SK-N-SH (cell line): ENCODE measurements around the gene COG4. TPM values are rescaled to one million over a fixed set of nuclear protein-coding genes. Genes with fewer than 3 reads are reported as not detected.

Experiments used
- CTCF ChIA-PET: fragments of 300-600, 350-600 bp; formaldehyde crosslinking; extraction: SDS; loops from one replicate; lab custom pipeline; 2021; lab: Yijun Ruan, JAX
- POLR2A ChIA-PET: fragments of 350-600 bp; sonication (Branson Sonifier 250); formaldehyde crosslinking; extraction: SDS; loops from one replicate; lab custom pipeline; 2020; ENCODE audit warnings: antibody characterized with exemption, inconsistent platforms; lab: Yijun Ruan, JAX
- DNase-seq: peaks from one replicate; pipeline ENCODE4 v3.0.0; 2012
- H2AFZ ChIP-seq: fragments of 200-600 bp; sonication (generic); 2 replicates; pipeline ENCODE4 v1.8.1; 2016; ENCODE audit warnings: antibody characterized with exemption, mild to moderate bottlenecking, low read depth
- H3F3A ChIP-seq: fragments of 200-600 bp; sonication (generic); replicated peaks from 2 replicates; pipeline ENCODE3; 2016; ENCODE audit warnings: antibody characterized with exemption, mild to moderate bottlenecking; ENCODE audit not compliant: insufficient read depth
- H3K27ac ChIP-seq, 2 experiments: fragments of 200-500 bp in 1 of 2; fragments of 200-600 bp in 1 of 2; sonication (Bioruptor generic) in 1 of 2; sonication (generic), shearing (Covaris generic) in 1 of 2; 2 replicates each; pipeline versions ENCODE4 v1.5.1 to v1.6.1; 2014 to 2016; ENCODE audit warnings: low read depth in 2 of 2, inconsistent platforms in 1 of 2, low read length in 1 of 2, mild to moderate bottlenecking in 1 of 2, mixed read lengths in 1 of 2
- H3K27me3 ChIP-seq: fragments of 200-600 bp; sonication (generic), shearing (Covaris generic); 2 replicates; pipeline ENCODE4 v1.6.1; 2016; ENCODE audit warnings: mixed run types; ENCODE audit not compliant: insufficient read depth
- H3K36me3 ChIP-seq, 2 experiments: fragments of 200-500 bp in 1 of 2; fragments of 200-600 bp in 1 of 2; sonication (Bioruptor generic) in 1 of 2; sonication (generic) in 1 of 2; replicated peaks in 1 of 2; 2 replicates each; pipeline versions ENCODE3 to v1.5.1; 2014 to 2016; ENCODE audit warnings: low read length in 1 of 2, mild to moderate bottlenecking in 1 of 2; ENCODE audit not compliant: insufficient read depth in 2 of 2, control insufficient read depth in 1 of 2
- H3K4me1 ChIP-seq, 2 experiments: fragments of 200-500 bp in 1 of 2; fragments of 200-600 bp in 1 of 2; sonication (Bioruptor generic) in 1 of 2; sonication (generic), shearing (Covaris generic) in 1 of 2; 2 replicates each; pipeline versions ENCODE4 v1.5.1 to v1.6.1; 2014 to 2016; ENCODE audit warnings: low read depth in 1 of 2, low read length in 1 of 2, mixed run types in 1 of 2; ENCODE audit not compliant: insufficient read depth in 2 of 2, control insufficient read depth in 1 of 2
- H3K4me2 ChIP-seq: fragments of 200-600 bp; sonication (generic), shearing (Covaris generic); 2 replicates; pipeline ENCODE4 v1.6.1; 2017; ENCODE audit warnings: mixed run types
- H3K4me3 ChIP-seq, 2 experiments: fragments of 200-500 bp in 1 of 2; fragments of 200-600 bp in 1 of 2; sonication (Bioruptor generic) in 1 of 2; sonication (generic), shearing (Covaris generic) in 1 of 2; 2 replicates each; pipeline versions ENCODE4 v1.5.1 to v1.8.1; 2014 to 2016; ENCODE audit warnings: low read depth in 2 of 2, inconsistent platforms in 1 of 2, low read length in 1 of 2, mild to moderate bottlenecking in 1 of 2, mixed read lengths in 1 of 2, moderate library complexity in 1 of 2
- H3K79me2 ChIP-seq: fragments of 200-600 bp; sonication (generic); 2 replicates; pipeline ENCODE4 v1.8.1; 2017; ENCODE audit warnings: mild to moderate bottlenecking; ENCODE audit not compliant: insufficient read depth
- H3K9ac ChIP-seq: fragments of 200-600 bp; sonication (generic); 2 replicates; pipeline ENCODE4 v1.6.1; 2017; ENCODE audit warnings: mixed run types
- H3K9me2 ChIP-seq: fragments of 200-600 bp; sonication (generic); 2 replicates; pipeline ENCODE4 v1.6.1; 2017; ENCODE audit warnings: mixed run types
- H3K9me3 ChIP-seq: fragments of 200-600 bp; sonication (generic); 2 replicates; pipeline ENCODE4 v1.6.1; 2017; ENCODE audit warnings: mixed run types, mild to moderate bottlenecking, moderate library complexity
- H4K20me1 ChIP-seq: fragments of 200-600 bp; sonication (generic); 2 replicates; pipeline ENCODE4 v1.6.1; 2017; ENCODE audit warnings: mild to moderate bottlenecking, mixed run types; ENCODE audit not compliant: insufficient read depth
- EP300 ChIP-seq, 2 experiments: IDR thresholded peaks; 2 replicates each; pipeline versions ENCODE4 v1.4.0 to v1.6.1; 2012; ENCODE audit warnings: borderline replicate concordance in 1 of 2, low read depth in 1 of 2, low read length in 1 of 2
- GABPA ChIP-seq: IDR thresholded peaks from 2 replicates; pipeline ENCODE4 v1.4.0; 2012; ENCODE audit warnings: low read depth, mild to moderate bottlenecking
- JUND ChIP-seq: IDR thresholded peaks from 2 replicates; pipeline ENCODE4 v1.4.0; 2012
- MEF2A ChIP-seq: IDR thresholded peaks from 2 replicates; pipeline ENCODE4 v1.4.0; 2012; ENCODE audit warnings: low read depth, borderline replicate concordance
- NFIC ChIP-seq: IDR thresholded peaks from 2 replicates; pipeline ENCODE4 v1.4.0; 2012; ENCODE audit warnings: borderline replicate concordance
- NRF1 ChIP-seq: IDR thresholded peaks from 2 replicates; pipeline ENCODE4 v1.6.1; 2012; ENCODE audit warnings: low read depth, mild to moderate bottlenecking, low read length
- POLR2AphosphoS5 ChIP-seq: IDR thresholded peaks from 2 replicates; pipeline ENCODE4 v1.6.1; 2012; ENCODE audit warnings: low read depth, low read length
- RAD21 ChIP-seq: IDR thresholded peaks from 2 replicates; pipeline ENCODE4 v1.6.1; 2012; ENCODE audit warnings: mild to moderate bottlenecking, low read length
- RXRA ChIP-seq: IDR thresholded peaks from 2 replicates; pipeline ENCODE4 v1.4.0; 2012; ENCODE audit warnings: low read depth, mild to moderate bottlenecking, borderline replicate concordance
- TCF12 ChIP-seq: IDR thresholded peaks from 2 replicates; pipeline ENCODE4 v1.4.0; 2012
- WGBS: methylation state at CpG from one replicate; pipeline ENCODE4 v1.1.6; 2017; ENCODE audit warnings: low lambda C conversion rate; 5-methylcytosine and 5-hydroxymethylcytosine counted together
- polyA plus RNA-seq, 3 experiments: library from polyadenylated mRNA; depleted of rRNA; stranded (reverse); fragments of >200 nt; gene quantifications; 2 replicates each; pipeline ENCODE4 v1.2.3, GENCODE V29; 2012
- TF ChIP-seq, protein P1 (sequence below): IDR thresholded peaks from 2 replicates; pipeline ENCODE4; 2012
- TF ChIP-seq, protein P2 (sequence below): fragments of 200-600 bp; sonication (generic); IDR thresholded peaks from 2 replicates; pipeline ENCODE4 v1.6.1; 2017; ENCODE audit warnings: antibody characterized with exemption, mild to moderate bottlenecking, moderate library complexity

Gene COG4
- polyA plus RNA-seq, 1 of the 3 experiments (the other 2 are of a cell fraction): 54.4 TPM

DNA sequence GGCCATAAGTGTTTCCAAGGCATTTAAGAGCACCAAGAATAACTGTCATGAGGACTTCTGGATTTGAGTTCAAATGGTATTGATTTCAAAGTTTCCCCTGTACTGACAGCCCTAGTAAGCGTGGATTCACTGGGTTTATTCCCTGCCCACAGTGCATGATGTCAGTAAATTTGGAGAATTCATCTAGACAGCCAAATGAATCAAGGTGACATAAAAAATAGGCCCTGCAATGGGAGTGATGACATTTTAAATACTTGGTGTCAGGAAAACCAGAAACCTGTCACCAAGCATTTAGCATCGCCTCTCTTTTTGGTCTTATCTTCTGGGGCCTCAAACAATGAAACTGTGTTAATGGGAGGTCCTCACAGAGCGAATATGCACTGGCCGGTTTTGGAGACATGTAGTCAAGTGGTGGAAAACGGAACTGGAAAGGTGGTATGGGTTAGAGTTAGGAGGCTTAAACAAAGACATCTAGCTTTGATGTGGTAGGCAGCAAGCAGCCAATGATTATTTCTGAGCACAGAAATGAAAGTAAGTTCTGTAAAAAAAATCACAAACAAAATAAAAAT is 29.1 kb downstream of the COG4 start:
- Histone ChIP-seq H3K4me2 (no peak overlapping the region), H2AFZ (no peak overlapping the region), H3K9me2 (no peaks in the 10 kb centered on the region), H3K9me3 (no peaks in the 10 kb centered on the region), H3K27ac (no peak overlapping the region), H3K9ac (no peak overlapping the region), H4K20me1 (no peaks in the 10 kb centered on the region), H3F3A (no peaks in the 10 kb centered on the region), H3K27me3 (no peaks in the 10 kb centered on the region), H3K36me3 (peaks cover 19 to 57% of the 10 kb centered on the region in 2 experiments), H3K79me2 (no peaks in the 10 kb centered on the region), H3K4me3 (no peak overlapping the region), H3K4me1 (no peaks in the 10 kb centered on the region)
- ChIA-PET CTCF (interaction anchor here (1.0 kb wide), 1 partner anchor 11 kb away, joined by 3 read pairs; no protein-coding TSS in a partner anchor), POLR2A (no interaction called here)
- TF ChIP-seq JUND (no peak), NFIC (no peak), RAD21 (no peak), TCF12 (no peak), RXRA (no peak), GABPA (no peak), POLR2AphosphoS5 (no peak), EP300 (IDR thresholded peaks at IDR 0.05; ENCODE audit: borderline replicate concordance in 1 of 2, low read depth in 1 of 2, low read length in 1 of 2) (no peak), MEF2A (no peak)
- TF ChIP-seq, protein P1, sequence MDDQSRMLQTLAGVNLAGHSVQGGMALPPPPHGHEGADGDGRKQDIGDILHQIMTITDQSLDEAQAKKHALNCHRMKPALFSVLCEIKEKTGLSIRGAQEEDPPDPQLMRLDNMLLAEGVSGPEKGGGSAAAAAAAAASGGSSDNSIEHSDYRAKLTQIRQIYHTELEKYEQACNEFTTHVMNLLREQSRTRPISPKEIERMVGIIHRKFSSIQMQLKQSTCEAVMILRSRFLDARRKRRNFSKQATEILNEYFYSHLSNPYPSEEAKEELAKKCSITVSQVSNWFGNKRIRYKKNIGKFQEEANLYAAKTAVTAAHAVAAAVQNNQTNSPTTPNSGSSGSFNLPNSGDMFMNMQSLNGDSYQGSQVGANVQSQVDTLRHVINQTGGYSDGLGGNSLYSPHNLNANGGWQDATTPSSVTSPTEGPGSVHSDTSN: no peak
- 90% methylated on average over 5 of the region's 5 CpGs for WGBS
- no peak for DNase-seq

DNA sequence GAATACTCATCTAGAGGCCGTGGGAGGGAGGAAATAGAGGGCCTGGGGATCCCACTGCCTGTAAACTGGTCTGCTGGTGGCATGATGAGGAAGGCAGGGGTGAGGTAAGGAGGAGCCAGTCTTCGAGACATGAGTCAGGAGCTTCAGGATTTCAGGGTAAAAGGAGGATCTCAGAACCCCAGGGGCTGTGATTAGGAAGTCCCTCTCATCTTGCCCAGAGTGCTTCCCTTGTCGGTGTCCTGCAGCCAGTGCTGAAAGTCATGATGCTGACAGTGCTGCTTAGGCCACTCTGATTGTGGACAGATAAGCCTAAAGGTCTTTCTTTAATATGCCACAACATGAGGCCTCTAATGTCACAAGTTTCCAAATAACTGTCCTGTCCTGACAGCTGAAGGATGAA is 29.6 kb downstream of the COG4 start:
- H3K9ac ChIP-seq: no peak overlapping the region
- H3K79me2 ChIP-seq: no peaks in the 10 kb centered on the region
- no peak overlapping the region for H3K27ac ChIP-seq
- H3K9me2 ChIP-seq: no peaks in the 10 kb centered on the region
- no peaks in the 10 kb centered on the region for H3K27me3 ChIP-seq
- no peaks in the 10 kb centered on the region for H3K4me1 ChIP-seq
- peaks cover 16 to 52% of the 10 kb centered on the region in 2 experiments for H3K36me3 ChIP-seq
- H3K9me3 ChIP-seq: no peaks in the 10 kb centered on the region
- 89% methylated on average over 2 of the region's 3 CpGs for WGBS
- no peak overlapping the region for H2AFZ ChIP-seq
- no peaks in the 10 kb centered on the region for H3F3A ChIP-seq
- H4K20me1 ChIP-seq: no peaks in the 10 kb centered on the region
- H3K4me2 ChIP-seq: no peak overlapping the region
- no peak for DNase-seq
- TF ChIP-seq, protein P2, sequence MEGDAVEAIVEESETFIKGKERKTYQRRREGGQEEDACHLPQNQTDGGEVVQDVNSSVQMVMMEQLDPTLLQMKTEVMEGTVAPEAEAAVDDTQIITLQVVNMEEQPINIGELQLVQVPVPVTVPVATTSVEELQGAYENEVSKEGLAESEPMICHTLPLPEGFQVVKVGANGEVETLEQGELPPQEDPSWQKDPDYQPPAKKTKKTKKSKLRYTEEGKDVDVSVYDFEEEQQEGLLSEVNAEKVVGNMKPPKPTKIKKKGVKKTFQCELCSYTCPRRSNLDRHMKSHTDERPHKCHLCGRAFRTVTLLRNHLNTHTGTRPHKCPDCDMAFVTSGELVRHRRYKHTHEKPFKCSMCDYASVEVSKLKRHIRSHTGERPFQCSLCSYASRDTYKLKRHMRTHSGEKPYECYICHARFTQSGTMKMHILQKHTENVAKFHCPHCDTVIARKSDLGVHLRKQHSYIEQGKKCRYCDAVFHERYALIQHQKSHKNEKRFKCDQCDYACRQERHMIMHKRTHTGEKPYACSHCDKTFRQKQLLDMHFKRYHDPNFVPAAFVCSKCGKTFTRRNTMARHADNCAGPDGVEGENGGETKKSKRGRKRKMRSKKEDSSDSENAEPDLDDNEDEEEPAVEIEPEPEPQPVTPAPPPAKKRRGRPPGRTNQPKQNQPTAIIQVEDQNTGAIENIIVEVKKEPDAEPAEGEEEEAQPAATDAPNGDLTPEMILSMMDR: no peak
- TF ChIP-seq NRF1: no peak
- no peak overlapping the region for H3K4me3 ChIP-seq
- CTCF ChIA-PET: interaction anchor here (1.0 kb wide), 1 partner anchor 10 kb away, joined by 3 read pairs; no protein-coding TSS in a partner anchor
- POLR2A ChIA-PET: no interaction called here
